ENCODE results near the gene PMS2.
"Not testable (repeated sequence)": the region's sequence is repeated elsewhere in the genome, so short reads cannot be mapped to it uniquely, and the experiment has no call there.

Gene PMS2

DNA sequence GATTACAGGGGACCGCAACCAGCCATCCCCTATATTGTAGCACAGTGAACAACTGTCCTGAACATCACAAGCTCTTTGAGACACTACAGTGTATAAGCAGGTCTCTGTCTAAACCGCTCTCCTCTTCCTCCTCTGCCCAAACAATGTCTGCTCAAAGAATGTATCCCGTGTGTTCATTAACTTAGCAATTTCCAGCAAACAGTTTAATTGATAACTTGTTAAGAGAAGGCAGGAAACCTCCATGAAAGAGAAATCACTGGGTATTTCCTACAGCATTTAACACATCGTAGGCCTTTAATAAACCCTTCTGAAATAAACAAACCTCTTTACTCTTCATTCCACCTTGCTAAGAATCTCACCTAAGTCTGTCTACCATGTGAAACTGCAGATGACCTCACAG lies 1.5 kb downstream of the PMS2 start:
- no peak overlapping the region for H3K9ac ChIP-seq (ENCODE audit: low read length)
- no peak for DNase-seq
- H3K23ac ChIP-seq (ENCODE audit: low read length): no peak overlapping the region
- H2AFZ ChIP-seq (ENCODE audit: insufficient read depth, low read length, poor library complexity): no peak overlapping the region
- H3K79me1 ChIP-seq (ENCODE audit: low read length): peaks cover 9% of the 10 kb centered on the region
- H3K36me3 ChIP-seq (ENCODE audit: control insufficient read depth in 1 of 2, insufficient read depth in 2 of 2, low read length in 2 of 2): peaks cover under 1 to 4% of the 10 kb centered on the region in 2 experiments
- H4K8ac ChIP-seq (ENCODE audit: low read depth, low read length): no peak overlapping the region
- H2BK12ac ChIP-seq (ENCODE audit: low read length): no peak overlapping the region
- H3K18ac ChIP-seq (ENCODE audit: low read length): no peak overlapping the region
- no peak overlapping the region for H3K14ac ChIP-seq (ENCODE audit: low read length)
- no peak overlapping the region for H3K4me3 ChIP-seq (ENCODE audit: low read depth, low read length)
- H3K4ac ChIP-seq (ENCODE audit: low read depth, low read length): no peak overlapping the region
- H3K9me3 ChIP-seq (ENCODE audit: insufficient read depth, low read depth, low read length): no peaks in the 10 kb centered on the region
- no peak overlapping the region for H3K4me2 ChIP-seq (ENCODE audit: low read length)
- no peak overlapping the region for H3K27ac ChIP-seq (ENCODE audit: low read depth, low read length)
- H4K12ac ChIP-seq (ENCODE audit: low read depth, low read length): no peak overlapping the region
- H2BK120ac ChIP-seq (ENCODE audit: insufficient read depth, low read length, poor library complexity): no peak overlapping the region
- no peaks in the 10 kb centered on the region for H3K27me3 ChIP-seq (ENCODE audit: insufficient read depth, low read length)
- H3K4me1 ChIP-seq (ENCODE audit: control insufficient read depth in 1 of 2, insufficient read depth in 2 of 2, low read length in 2 of 2): peaks cover 0 to 2% of the 10 kb centered on the region in 2 experiments
- WGBS (ENCODE audit: extremely low coverage, insufficient coverage, insufficient read length): no CpG with 5 or more reads among the region's 4 CpGs
- H2BK5ac ChIP-seq (ENCODE audit: low read depth, low read length, poor library complexity): no peak overlapping the region
- H4K91ac ChIP-seq (ENCODE audit: low read depth, low read length): no peak overlapping the region
- no peak overlapping the region for H2AK5ac ChIP-seq (ENCODE audit: low read length)
- peaks cover 5% of the 10 kb centered on the region for H3K79me2 ChIP-seq (ENCODE audit: control insufficient read depth, insufficient read depth, low read length, poor library complexity)

DNA sequence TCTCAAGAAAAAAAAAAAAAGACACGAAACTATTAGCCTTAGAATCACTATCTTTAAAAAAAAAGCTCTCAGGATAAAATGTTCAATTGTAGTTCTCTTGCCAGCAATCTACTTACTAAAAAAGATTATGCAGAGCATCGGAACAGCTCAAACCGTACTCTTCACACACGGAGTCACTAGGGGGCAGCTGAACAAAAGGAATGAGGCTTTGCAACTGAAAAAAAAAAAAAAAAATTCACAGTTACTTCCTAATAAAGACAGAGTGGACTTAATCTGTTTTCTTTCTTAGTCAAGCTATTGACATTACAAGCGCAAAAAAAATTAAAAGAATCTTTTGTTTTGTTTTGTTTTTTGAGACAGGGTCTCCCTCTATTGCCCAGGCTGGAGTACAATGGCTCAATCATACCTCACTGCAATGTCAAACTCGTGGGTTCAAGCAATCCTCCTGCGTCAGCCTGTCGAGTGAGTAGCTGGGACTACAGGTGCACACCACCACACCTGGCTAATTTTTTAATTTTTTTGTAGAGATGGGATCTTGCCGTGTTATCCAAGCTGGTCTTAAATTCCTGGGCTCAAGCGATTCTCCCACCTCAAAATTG lies 11.5 kb downstream of the PMS2 start:
- peak; percentile 43 to 79 for DNase-seq
- Histone ChIP-seq H4K91ac (ENCODE audit: low read depth, low read length) (no peak overlapping the region), H3K4ac (ENCODE audit: low read depth, low read length) (no peak overlapping the region), H4K12ac (ENCODE audit: low read depth, low read length) (no peak overlapping the region), H4K8ac (ENCODE audit: low read depth, low read length) (no peak overlapping the region), H3K4me3 (ENCODE audit: low read depth, low read length) (no peak overlapping the region), H2BK12ac (ENCODE audit: low read length) (no peak overlapping the region), H3K4me1 (ENCODE audit: control insufficient read depth in 1 of 2, insufficient read depth in 2 of 2, low read length in 2 of 2) (peaks cover 2 to 3% of the 10 kb centered on the region in 2 experiments), H2AFZ (ENCODE audit: insufficient read depth, low read length, poor library complexity) (no peak overlapping the region), H3K36me3 (ENCODE audit: control insufficient read depth in 1 of 2, insufficient read depth in 2 of 2, low read length in 2 of 2) (peaks cover 12 to 28% of the 10 kb centered on the region in 2 experiments), H3K4me2 (ENCODE audit: low read length) (no peak overlapping the region), H3K23ac (ENCODE audit: low read length) (no peak overlapping the region), H3K27me3 (ENCODE audit: insufficient read depth, low read length) (no peaks in the 10 kb centered on the region), H3K14ac (ENCODE audit: low read length) (no peak overlapping the region), H3K9ac (ENCODE audit: low read length) (no peak overlapping the region), H3K79me1 (ENCODE audit: low read length) (no peaks in the 10 kb centered on the region), H3K79me2 (ENCODE audit: control insufficient read depth, insufficient read depth, low read length, poor library complexity) (no peaks in the 10 kb centered on the region), H3K27ac (ENCODE audit: low read depth, low read length) (no peak overlapping the region), H2BK120ac (ENCODE audit: insufficient read depth, low read length, poor library complexity) (no peak overlapping the region), H2BK5ac (ENCODE audit: low read depth, low read length, poor library complexity) (no peak overlapping the region), H3K9me3 (ENCODE audit: insufficient read depth, low read depth, low read length) (no peaks in the 10 kb centered on the region), H2AK5ac (ENCODE audit: low read length) (no peak overlapping the region), H3K18ac (ENCODE audit: low read length) (no peak overlapping the region)
- no CpG with 5 or more reads among the region's 10 CpGs for WGBS (ENCODE audit: extremely low coverage, insufficient coverage, insufficient read length)

GRCh38 chr7:5987061-5987460 lies 21.8 kb downstream of the PMS2 start:
- not testable (repeated sequence) for H4K91ac ChIP-seq (ENCODE audit: low read depth, low read length); H4K12ac ChIP-seq (ENCODE audit: low read depth, low read length); H3K79me1 ChIP-seq (ENCODE audit: low read length); H3K4me1 ChIP-seq (ENCODE audit: control insufficient read depth in 1 of 2, insufficient read depth in 2 of 2, low read length in 2 of 2); H3K4me3 ChIP-seq (ENCODE audit: low read depth, low read length); H3K9ac ChIP-seq (ENCODE audit: low read length); DNase-seq; H3K18ac ChIP-seq (ENCODE audit: low read length); H2BK5ac ChIP-seq (ENCODE audit: low read depth, low read length, poor library complexity); H2BK12ac ChIP-seq (ENCODE audit: low read length); H3K27ac ChIP-seq (ENCODE audit: low read depth, low read length); H4K8ac ChIP-seq (ENCODE audit: low read depth, low read length); H3K9me3 ChIP-seq (ENCODE audit: insufficient read depth, low read depth, low read length); H3K79me2 ChIP-seq (ENCODE audit: control insufficient read depth, insufficient read depth, low read length, poor library complexity); H3K4me2 ChIP-seq (ENCODE audit: low read length); H2AK5ac ChIP-seq (ENCODE audit: low read length); H3K23ac ChIP-seq (ENCODE audit: low read length); H2AFZ ChIP-seq (ENCODE audit: insufficient read depth, low read length, poor library complexity); H3K27me3 ChIP-seq (ENCODE audit: insufficient read depth, low read length); H3K14ac ChIP-seq (ENCODE audit: low read length); H2BK120ac ChIP-seq (ENCODE audit: insufficient read depth, low read length, poor library complexity); H3K4ac ChIP-seq (ENCODE audit: low read depth, low read length)
- H3K36me3 ChIP-seq (ENCODE audit: control insufficient read depth in 1 of 2, insufficient read depth in 2 of 2, low read length in 2 of 2): peaks cover 13 to 17% of the 10 kb centered on the region in 2 experiments
- no CpG with 5 or more reads among the region's 15 CpGs for WGBS (ENCODE audit: extremely low coverage, insufficient coverage, insufficient read length)

- not testable (repeated sequence) for H3K27me3 ChIP-seq (ENCODE audit: insufficient read depth, low read length); H3K36me3 ChIP-seq (ENCODE audit: control insufficient read depth in 1 of 2, insufficient read depth in 2 of 2, low read length in 2 of 2); H2BK5ac ChIP-seq (ENCODE audit: low read depth, low read length, poor library complexity); H3K18ac ChIP-seq (ENCODE audit: low read length); DNase-seq; H3K4me1 ChIP-seq (ENCODE audit: control insufficient read depth in 1 of 2, insufficient read depth in 2 of 2, low read length in 2 of 2); H4K91ac ChIP-seq (ENCODE audit: low read depth, low read length); H2AFZ ChIP-seq (ENCODE audit: insufficient read depth, low read length, poor library complexity); H2BK120ac ChIP-seq (ENCODE audit: insufficient read depth, low read length, poor library complexity); H3K4me3 ChIP-seq (ENCODE audit: low read depth, low read length); H3K79me1 ChIP-seq (ENCODE audit: low read length); H3K9me3 ChIP-seq (ENCODE audit: insufficient read depth, low read depth, low read length); H2BK12ac ChIP-seq (ENCODE audit: low read length); H3K79me2 ChIP-seq (ENCODE audit: control insufficient read depth, insufficient read depth, low read length, poor library complexity); H4K12ac ChIP-seq (ENCODE audit: low read depth, low read length); H3K27ac ChIP-seq (ENCODE audit: low read depth, low read length); H4K8ac ChIP-seq (ENCODE audit: low read depth, low read length); H3K4ac ChIP-seq (ENCODE audit: low read depth, low read length); H3K23ac ChIP-seq (ENCODE audit: low read length); H3K9ac ChIP-seq (ENCODE audit: low read length); H3K4me2 ChIP-seq (ENCODE audit: low read length); H3K14ac ChIP-seq (ENCODE audit: low read length); H2AK5ac ChIP-seq (ENCODE audit: low read length)
- no CpG with 5 or more reads among the region's 12 CpGs for WGBS (ENCODE audit: extremely low coverage, insufficient coverage, insufficient read length)
Observed at GRCh38 chr7:5979680-5980314, 29.1 kb downstream of the PMS2 start.
